Left lung (tissue), 10 donors: ENCODE data around the gene CAMK2D. TPM values are rescaled to one million over a fixed set of nuclear protein-coding genes. Genes with fewer than 3 reads are reported as not detected.

Experiments
- ATAC-seq: fragments of 200-7000 bp; cut with Tn5 transposase; one replicate; pipeline ENCODE4 v1.9.1; 2020; ENCODE audit warnings: moderate library complexity
- DNase-seq, 4 donors: peaks; one replicate each; pipeline ENCODE4 v3.0.0-alpha.2; 2013 to 2020
- H3K27ac ChIP-seq, 2 donors: fragments of 200-600 bp; sonication (generic) in 1 of 2; one replicate each; pipeline versions ENCODE4 v1.5.0 to v1.8.0; 2020 to 2021
- H3K27me3 ChIP-seq, 2 donors: fragments of 200-600 bp; sonication (generic) in 1 of 2; one replicate each; pipeline versions ENCODE4 v1.5.0 to v1.8.0; 2020 to 2021
- H3K36me3 ChIP-seq, 2 donors: fragments of 200-600 bp; sonication (generic) in 1 of 2; one replicate each; pipeline versions ENCODE4 v1.5.0 to v1.8.0; 2020 to 2021
- H3K4me1 ChIP-seq, 2 donors: fragments of 200-600 bp; one replicate each; pipeline ENCODE4 v1.8.0; 2021
- H3K4me3 ChIP-seq, 2 donors: fragments of 200-600 bp; sonication (generic) in 1 of 2; one replicate each; pipeline versions ENCODE4 v1.5.0 to v1.8.0; 2020 to 2021; ENCODE audit warnings: mild to moderate bottlenecking in 1 of 2
- H3K9me3 ChIP-seq, 2 donors: fragments of 200-600 bp; sonication (generic) in 1 of 2; one replicate each; pipeline versions ENCODE4 v1.5.0 to v1.8.0; 2020 to 2021
- CTCF ChIP-seq, 2 donors: fragments of 200-600 bp; sonication (generic) in 1 of 2; IDR thresholded peaks; one replicate each; pipeline versions ENCODE4 v1.5.0 to v1.8.0; 2021; ENCODE audit warnings: antibody characterized with exemption in 2 of 2
- intact Hi-C, 2 donors: fragments of 100-400 bp; cut with DNase I; formaldehyde crosslinking; loops; one replicate each; pipeline versions ENCODE4 v1.11.2 to v1.14.2; 2022
- polyA plus RNA-seq, 6 donors: library from polyadenylated mRNA; unstranded; fragments of 120-200 nt; gene quantifications; one replicate each; pipeline ENCODE4 v1.2.1, GENCODE V29; 2013; ENCODE audit not compliant: insufficient read length in 6 of 6
- total RNA-seq, 2 donors: library from RNA; stranded (reverse); fragmentation: NEBNext Ultra II Directional; extraction: Animal tissue kit (Norgen Biotek cat#: 25700); gene quantifications; one replicate each; pipeline ENCODE4 v1.2.1, GENCODE V29; 2021
- donor health status: DM: no; HTN: yes; CAD: no.
- donor health status: DM: no; HTN: no; CAD: no.

The CAMK2D gene
- total and polyA plus RNA-seq, 8 donors, result 50.3 to 93.2 (median 68.4) TPM

- intact Hi-C loops, result no loop called here
- Histone ChIP-seq H3K27ac (peak overlapping the region in 1 of 2 donors; percentile 53), H3K4me1 (peaks cover 3 to 8% of the 10 kb centered on the region in 2 donors), H3K9me3 (no peaks in the 10 kb centered on the region), H3K36me3 (no peaks in the 10 kb centered on the region), H3K4me3 (no peak overlapping the region), H3K27me3 (no peaks in the 10 kb centered on the region)
- no peak for TF ChIP-seq CTCF (IDR thresholded peaks at IDR 0.05)
- ATAC-seq (peak; percentile 38), DNase-seq (peak in 1 of 4 donors; percentile 57)
Measured at GRCh38 chr4:113437129-113437528, 324.4 kb downstream of the CAMK2D start.

- H3K27me3 ChIP-seq, result no peaks in the 10 kb centered on the region
- TF ChIP-seq CTCF (IDR thresholded peaks at IDR 0.05), result no peak
- intact Hi-C loops, result no loop called here
- peaks cover 3 to 8% of the 10 kb centered on the region in 2 donors for H3K4me1 ChIP-seq
- H3K27ac ChIP-seq, result peak overlapping the region; percentile 41 to 60
- no peak overlapping the region for H3K4me3 ChIP-seq
- ATAC-seq (peak; percentile 57), DNase-seq (peak in 1 of 4 donors; percentile 22)
- H3K36me3 ChIP-seq, result no peaks in the 10 kb centered on the region
- H3K9me3 ChIP-seq, result no peaks in the 10 kb centered on the region
Measured at GRCh38 chr4:113436360-113436759, 325.2 kb downstream of the CAMK2D start.

GRCh38 chr4:113435893-113436292 is 325.6 kb downstream of the CAMK2D start:
- H3K4me3 ChIP-seq, result no peak overlapping the region
- ATAC-seq, result peak; percentile 58
- no peak for DNase-seq
- no peak for TF ChIP-seq CTCF (IDR thresholded peaks at IDR 0.05)
- intact Hi-C loops, result no loop called here
- H3K27me3 ChIP-seq, result no peaks in the 10 kb centered on the region
- no peaks in the 10 kb centered on the region for H3K9me3 ChIP-seq
- H3K27ac ChIP-seq, result peak overlapping the region; percentile 41 to 60
- H3K36me3 ChIP-seq, result no peaks in the 10 kb centered on the region
- peaks cover 3 to 8% of the 10 kb centered on the region in 2 donors for H3K4me1 ChIP-seq

GRCh38 chr4:113434247-113434587 is 327.3 kb downstream of the CAMK2D start:
- TF ChIP-seq CTCF (IDR thresholded peaks at IDR 0.05), result no peak
- Histone ChIP-seq H3K9me3 (no peaks in the 10 kb centered on the region), H3K4me1 (peaks cover 3 to 8% of the 10 kb centered on the region in 2 donors), H3K27me3 (no peaks in the 10 kb centered on the region), H3K27ac (no peak overlapping the region), H3K36me3 (no peaks in the 10 kb centered on the region), H3K4me3 (no peak overlapping the region)
- intact Hi-C loops, result no loop called here
- ATAC-seq, result no peak
- DNase-seq, result no peak

GRCh38 chr4:113433536-113434246 is 327.8 kb downstream of the CAMK2D start:
- Histone ChIP-seq H3K36me3 (no peaks in the 10 kb centered on the region), H3K4me3 (no peak overlapping the region), H3K9me3 (no peaks in the 10 kb centered on the region), H3K27me3 (no peaks in the 10 kb centered on the region), H3K4me1 (peaks cover 3 to 8% of the 10 kb centered on the region in 2 donors), H3K27ac (no peak overlapping the region)
- intact Hi-C loops, result no loop called here
- DNase-seq, result no peak
- TF ChIP-seq CTCF (IDR thresholded peaks at IDR 0.05), result no peak
- ATAC-seq, result no peak
